HepG2 (cell line): ENCODE measurements around the gene NR1H2. TPM values are rescaled to one million over a fixed set of nuclear protein-coding genes. Genes with fewer than 3 reads are reported as not detected.

Experiments
- BCL6 ChIP-seq: IDR thresholded peaks from 2 replicates; pipeline ENCODE4 v1.6.1; 2016; ENCODE audit warnings: missing genetic modification reagents, missing compliant biosample characterization
- GMEB2 ChIP-seq: IDR thresholded peaks from 2 replicates; pipeline ENCODE4 v1.6.1; 2016; ENCODE audit warnings: missing biosample characterization, missing genetic modification reagents, low read depth
- HDAC2 ChIP-seq: sonication (generic); formaldehyde crosslinking; IDR thresholded peaks from 2 replicates; pipeline ENCODE4 v1.4.0; 2020; ENCODE audit warnings: missing genetic modification reagents
- KAT8 ChIP-seq: IDR thresholded peaks from 2 replicates; pipeline ENCODE4 v1.6.1; 2016; ENCODE audit warnings: missing genetic modification reagents, missing compliant biosample characterization
- MED1 ChIP-seq: sonication (generic); formaldehyde crosslinking; IDR thresholded peaks from 2 replicates; pipeline ENCODE4 v1.4.0; 2020; ENCODE audit warnings: missing genetic modification reagents
- MTF2 ChIP-seq: sonication (generic); formaldehyde crosslinking; IDR thresholded peaks from 2 replicates; pipeline ENCODE4 v1.5.0; 2020; ENCODE audit warnings: missing genetic modification reagents, borderline replicate concordance
- NFATC3 ChIP-seq: sonication (generic); formaldehyde crosslinking; IDR thresholded peaks from 2 replicates; pipeline ENCODE4 v1.5.1; 2020; ENCODE audit warnings: mild to moderate bottlenecking, missing genetic modification reagents
- NR2C2 ChIP-seq: sonication (generic); formaldehyde crosslinking; IDR thresholded peaks from 2 replicates; pipeline ENCODE4 v1.4.0; 2020; ENCODE audit warnings: missing genetic modification reagents, mild to moderate bottlenecking, moderate library complexity, borderline replicate concordance
- RFX1 ChIP-seq: fragments of 450-650 bp; IDR thresholded peaks from 2 replicates; pipeline ENCODE4 v1.6.1; 2017
- SALL2 ChIP-seq: sonication (generic); formaldehyde crosslinking; IDR thresholded peaks from 2 replicates; pipeline ENCODE4 v1.8.1; 2023; ENCODE audit warnings: mild to moderate bottlenecking, missing genetic modification reagents, inconsistent platforms
- SAP130 ChIP-seq: IDR thresholded peaks from 2 replicates; pipeline ENCODE4 v1.6.1; 2016; ENCODE audit warnings: low read depth
- STAG1 ChIP-seq: sonication (generic); formaldehyde crosslinking; IDR thresholded peaks from 2 replicates; pipeline ENCODE4 v1.4.0; 2020; ENCODE audit warnings: missing genetic modification reagents
- XRCC5 ChIP-seq: fragments of 200-400 bp; formaldehyde crosslinking; optimal IDR thresholded peaks from 2 replicates; pipeline ENCODE3; 2017; ENCODE audit warnings: mild to moderate bottlenecking, low read length
- ZBTB2 ChIP-seq: sonication (generic); formaldehyde crosslinking; IDR thresholded peaks from 2 replicates; pipeline ENCODE4 v1.8.0; 2022; ENCODE audit warnings: low read depth, missing genetic modification reagents
- ZBTB26 ChIP-seq: IDR thresholded peaks from 2 replicates; pipeline ENCODE4 v1.6.1; 2016; ENCODE audit warnings: missing compliant biosample characterization, missing genetic modification reagents, borderline replicate concordance
- ZFP41 ChIP-seq: sonication (generic); formaldehyde crosslinking; IDR thresholded peaks from 2 replicates; pipeline ENCODE4 v1.4.0; 2020; ENCODE audit warnings: mild to moderate bottlenecking, missing genetic modification reagents, borderline replicate concordance
- ZNF18 ChIP-seq: sonication (generic); formaldehyde crosslinking; IDR thresholded peaks from 2 replicates; pipeline ENCODE4 v1.8.0; 2022; ENCODE audit warnings: mild to moderate bottlenecking, missing genetic modification reagents; ENCODE audit not compliant: insufficient replicate concordance
- ZNF354B ChIP-seq: sonication (generic); formaldehyde crosslinking; IDR thresholded peaks from 2 replicates; pipeline ENCODE4 v1.8.0; 2022; ENCODE audit warnings: mild to moderate bottlenecking, missing genetic modification reagents
- ZNF501 ChIP-seq: sonication (generic); formaldehyde crosslinking; IDR thresholded peaks from 2 replicates; pipeline ENCODE4 v1.5.1; 2020; ENCODE audit warnings: mild to moderate bottlenecking, moderate library complexity, missing genetic modification reagents
- polyA plus RNA-seq, 8 experiments: library from polyadenylated mRNA; depleted of rRNA in 3 of 8; stranded (reverse) in 7 of 8; unstranded in 1 of 8; fragments of >200 nt; fragmentation: Illumina TruSeq in 4 of 8; extraction: Trizol in 4 of 8; gene quantifications; 2 replicates each; pipeline versions ENCODE4 v1.2.1 to v1.2.3, GENCODE V29; 2011 to 2016; ENCODE audit warnings: low read depth in 4 of 8, missing spikeins in 1 of 8, mixed read lengths in 1 of 8; ENCODE audit not compliant: insufficient read depth in 1 of 8
- total RNA-seq, 5 experiments: library from RNA; depleted of rRNA; stranded (reverse); fragments of >200 nt; fragmentation: Illumina TruSeq; extraction: Trizol; gene quantifications; 2 replicates each; pipeline ENCODE4 v1.2.3, GENCODE V29; 2016; ENCODE audit warnings: low read depth in 1 of 5

NR1H2 gene
- total and polyA plus RNA-seq, 2 of the 13 experiments (the other 11 are each of a cell fraction or from before 2014, with no cell fraction given) = 10.3 to 13.5 TPM

GRCh38 chr19:50368649-50369570 is 7.3 kb upstream of the NR1H2 start (continued):
- peak; percentile 30; the same call in 1 of the 2 replicates for TF ChIP-seq ZNF501
- TF ChIP-seq ZNF18 (CRISPR knock-in tag) = no peak
- TF ChIP-seq MTF2 = no peak
- TF ChIP-seq SALL2 (CRISPR knock-in tag) = no peak
- peak; percentile 90 for TF ChIP-seq ZBTB26 (CRISPR knock-in tag)
- no peak for TF ChIP-seq HDAC2 (CRISPR knock-in tag)
- TF ChIP-seq ZNF354B = no peak
- no peak for TF ChIP-seq MED1 (CRISPR knock-in tag)
- TF ChIP-seq ZBTB2 (CRISPR knock-in tag) = no peak
- no peak for TF ChIP-seq NFATC3
- no peak for TF ChIP-seq BCL6 (CRISPR knock-in tag)
- no peak for TF ChIP-seq RFX1
- 0 out of 2 replicates have a peak, but pooled peaks have one; percentile 20 for TF ChIP-seq NR2C2 (CRISPR knock-in tag)
- 0 out of 2 replicates have a peak, but pooled peaks have one; percentile 41 for TF ChIP-seq KAT8 (CRISPR knock-in tag)
- no peak for TF ChIP-seq ZFP41 (CRISPR knock-in tag)
- TF ChIP-seq GMEB2 (CRISPR knock-in tag) = no peak
- no peak for TF ChIP-seq SAP130
- peak; percentile 91 for TF ChIP-seq STAG1 (CRISPR knock-in tag)
- peak; percentile 39 for TF ChIP-seq XRCC5
